CD14-positive monocyte (primary cell): ENCODE measurements around the gene ATG7. TPM values are rescaled to one million over a fixed set of nuclear protein-coding genes. Genes with fewer than 3 reads are reported as not detected.
A peak's percentile ranks its signal among the peaks of the same experiment; 100 is the strongest.

ENCODE experiments used
- DNase-seq, 3 donors: peaks; one replicate each; pipeline ENCODE4 v3.0.0-alpha.2; 2011 to 2022
- H2AFZ ChIP-seq: 2 replicates; pipeline ENCODE4 v1.6.0; 2012; ENCODE audit warnings: mild to moderate bottlenecking, low read depth, low read length, inconsistent platforms; ENCODE audit not compliant: insufficient read depth, poor library complexity, severe bottlenecking
- H3K27ac ChIP-seq, 2 donors: 1 replicate in 1 of 2; 2 replicates in 1 of 2; pipeline ENCODE4 v1.5.1; 2012 to 2013; ENCODE audit warnings: low read length in 2 of 2, control low read depth in 1 of 2, inconsistent platforms in 1 of 2, low read depth in 1 of 2, mild to moderate bottlenecking in 1 of 2
- H3K27me3 ChIP-seq, 2 donors: one replicate each; pipeline versions ENCODE4 v1.6.0 to v1.6.1; 2011 to 2013; ENCODE audit warnings: low read length in 2 of 2; ENCODE audit not compliant: control insufficient read depth in 2 of 2, insufficient read depth in 2 of 2
- H3K36me3 ChIP-seq, 2 donors: replicated peaks in 1 of 2; 1 replicate in 1 of 2; 2 replicates in 1 of 2; pipeline versions ENCODE4 v1.5.1 to v1.6.1; 2012 to 2013; ENCODE audit warnings: low read length in 2 of 2, control low read depth in 1 of 2, inconsistent platforms in 1 of 2, mild to moderate bottlenecking in 1 of 2; ENCODE audit not compliant: insufficient read depth in 2 of 2, control insufficient read depth in 1 of 2
- H3K4me1 ChIP-seq, 2 donors: 1 replicate in 1 of 2; 2 replicates in 1 of 2; pipeline versions ENCODE4 v1.5.1 to v1.6.1; 2012 to 2013; ENCODE audit warnings: low read length in 2 of 2, control low read depth in 1 of 2, inconsistent platforms in 1 of 2, mild to moderate bottlenecking in 1 of 2, moderate library complexity in 1 of 2; ENCODE audit not compliant: insufficient read depth in 2 of 2, control insufficient read depth in 1 of 2
- H3K4me2 ChIP-seq: replicated peaks from 2 replicates; pipeline ENCODE3; 2012; ENCODE audit warnings: low read length, moderate library complexity, mild to moderate bottlenecking; ENCODE audit not compliant: poor library complexity, severe bottlenecking; ENCODE audit errors: extremely low read depth
- H3K4me3 ChIP-seq, 3 experiments: fragments of 200-600 bp in 1 of 3; sonication (generic) in 1 of 3; replicated peaks in 1 of 3; 1 replicate in 2 of 3; 2 replicates in 1 of 3; pipeline ENCODE4 v1.5.1; 2011 to 2013; ENCODE audit warnings: low read length in 3 of 3, mild to moderate bottlenecking in 3 of 3, control low read depth in 2 of 3, low read depth in 2 of 3, inconsistent platforms in 1 of 3, moderate library complexity in 1 of 3
- H3K79me2 ChIP-seq: 2 replicates; pipeline ENCODE4 v1.6.0; 2012; ENCODE audit warnings: mild to moderate bottlenecking, control low read depth, inconsistent platforms, low read length, moderate library complexity; ENCODE audit not compliant: insufficient read depth
- H3K9ac ChIP-seq: 2 replicates; pipeline ENCODE4 v1.6.0; 2017; ENCODE audit warnings: low read length, mild to moderate bottlenecking; ENCODE audit not compliant: insufficient read depth, poor library complexity, severe bottlenecking
- H3K9me3 ChIP-seq, 2 donors: replicated peaks in 1 of 2; 1 replicate in 1 of 2; 2 replicates in 1 of 2; pipeline versions ENCODE4 v1.5.1 to v1.6.1; 2012 to 2013; ENCODE audit warnings: low read length in 2 of 2, control low read depth in 1 of 2; ENCODE audit not compliant: control insufficient read depth in 1 of 2, insufficient read depth in 1 of 2
- H4K20me1 ChIP-seq: 2 replicates; pipeline ENCODE4 v1.6.0; 2012; ENCODE audit warnings: mild to moderate bottlenecking, low read length, control low read depth, moderate library complexity; ENCODE audit not compliant: insufficient read depth
- H3K27ac Mint-ChIP-seq, 7 donors: one replicate each; pipeline ENCODE4 v1.8.0; 2020; ENCODE audit warnings: mild to moderate bottlenecking in 7 of 7, mixed read lengths in 7 of 7, moderate library complexity in 6 of 7, inconsistent platforms in 2 of 7
- H3K27me3 Mint-ChIP-seq, 3 donors: one replicate each; pipeline ENCODE4 v1.8.0; 2021 to 2022; ENCODE audit warnings: low read depth in 3 of 3, mild to moderate bottlenecking in 3 of 3, mixed read lengths in 3 of 3, moderate library complexity in 3 of 3, inconsistent platforms in 1 of 3
- H3K36me3 Mint-ChIP-seq, 2 donors: one replicate each; pipeline ENCODE4 v1.8.0; 2020; ENCODE audit warnings: mixed read lengths in 2 of 2, inconsistent platforms in 1 of 2, mild to moderate bottlenecking in 1 of 2
- H3K4me1 Mint-ChIP-seq: one replicate; pipeline ENCODE4 v1.8.0; 2020; ENCODE audit warnings: mild to moderate bottlenecking, mixed read lengths
- H3K4me3 Mint-ChIP-seq, 2 donors: one replicate each; pipeline ENCODE4 v1.8.0; 2020; ENCODE audit warnings: mild to moderate bottlenecking in 2 of 2, mixed read lengths in 2 of 2, moderate library complexity in 1 of 2
- H3K9me3 Mint-ChIP-seq, 7 donors: one replicate each; pipeline ENCODE4 v1.8.0; 2020 to 2022; ENCODE audit warnings: mixed read lengths in 7 of 7, mild to moderate bottlenecking in 6 of 7, moderate library complexity in 6 of 7, inconsistent platforms in 2 of 7
- WGBS: methylation state at CpG from one replicate; pipeline ENCODE4 v1.1.5; 2013; ENCODE audit warnings: missing lambda C conversion rate; ENCODE audit not compliant: insufficient coverage; 5-methylcytosine and 5-hydroxymethylcytosine counted together
- intact Hi-C, 2 donors: fragments of 100-400 bp; cut with micrococcal nuclease; formaldehyde crosslinking; loops; one replicate each; pipeline versions ENCODE4 v1.15.0 to v1.15.1; 2023
- polyA plus RNA-seq, 3 donors: library from polyadenylated mRNA; depleted of rRNA in 1 of 3; unstranded in 2 of 3; stranded (reverse) in 1 of 3; fragments of 300-500 nt in 2 of 3; fragments of >200 nt in 1 of 3; fragmentation: Illumina TruSeq in 2 of 3; gene quantifications; 1 replicate in 2 of 3; 2 replicates in 1 of 3; pipeline ENCODE4 v1.2.3, GENCODE V29; 2012 to 2021
- TF ChIP-seq, protein P1 (sequence below): fragments of 200-600 bp; IDR thresholded peaks from one replicate; pipeline ENCODE4 v1.8.0; 2022; ENCODE audit warnings: antibody characterized with exemption, mild to moderate bottlenecking

ATG7 gene
- polyA plus RNA-seq, 3 donors: 57.4 to 101 (median 89.7) TPM

DNA sequence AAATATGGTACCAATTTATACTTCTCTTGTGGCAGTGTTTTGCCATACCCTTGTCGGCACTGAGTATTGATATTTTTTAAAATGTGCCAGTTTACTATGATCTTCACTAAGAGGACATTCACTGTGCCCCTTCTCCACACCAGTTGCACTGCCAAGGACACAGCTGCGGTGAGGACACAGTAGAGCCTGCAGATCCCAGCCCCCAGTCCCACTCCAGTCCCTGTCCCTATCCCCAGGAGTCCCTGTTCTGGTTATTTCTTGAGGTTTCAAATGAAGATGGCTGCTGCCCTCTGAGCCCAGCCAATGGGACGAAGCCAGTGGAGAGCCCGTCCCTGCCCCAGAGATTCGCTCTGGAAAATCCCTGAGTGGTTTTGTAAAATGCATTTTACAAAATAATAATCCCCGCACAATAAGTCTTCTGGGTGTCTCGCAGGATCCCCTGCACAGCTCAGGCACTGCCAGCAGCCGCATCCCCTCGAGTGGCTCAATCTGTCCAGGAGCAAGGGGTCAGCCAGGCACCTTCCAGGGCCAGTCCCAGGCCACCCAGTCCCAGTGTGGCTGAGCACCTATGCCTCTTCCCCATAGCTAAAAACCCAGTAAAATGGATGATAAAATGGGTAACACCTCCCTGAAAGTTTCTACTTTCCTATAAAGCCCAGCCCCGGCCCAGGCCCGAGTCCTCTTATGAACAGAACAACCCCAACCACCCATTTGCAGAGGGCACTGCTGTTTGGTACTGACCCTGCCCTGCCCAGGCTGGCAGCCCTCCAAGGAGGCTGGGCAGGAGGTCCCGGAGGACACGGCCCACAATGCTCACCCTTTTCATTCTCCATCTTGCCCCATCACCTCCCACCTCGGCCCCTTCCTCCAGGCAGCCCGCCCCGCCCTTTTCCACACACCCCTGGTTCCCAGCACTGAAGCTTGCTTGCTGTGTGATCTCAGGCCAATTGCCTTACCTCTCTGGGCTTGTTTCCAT, 280.4 kb downstream of the ATG7 start:
- Histone ChIP-seq H3K27ac (no peak overlapping the region), H3K4me2 (no peak overlapping the region), H4K20me1 (peaks cover 99% of the 10 kb centered on the region), H3K36me3 (peaks cover 40 to 55% of the 10 kb centered on the region in 2 donors), H3K27me3 (no peaks in the 10 kb centered on the region), H3K9ac (no peak overlapping the region), H3K4me3 (no peak overlapping the region), H2AFZ (no peak overlapping the region), H3K9me3 (no peaks in the 10 kb centered on the region), H3K4me1 (peaks cover 6 to 7% of the 10 kb centered on the region in 2 donors), H3K79me2 (peaks cover 21% of the 10 kb centered on the region)
- TF ChIP-seq, protein P1, sequence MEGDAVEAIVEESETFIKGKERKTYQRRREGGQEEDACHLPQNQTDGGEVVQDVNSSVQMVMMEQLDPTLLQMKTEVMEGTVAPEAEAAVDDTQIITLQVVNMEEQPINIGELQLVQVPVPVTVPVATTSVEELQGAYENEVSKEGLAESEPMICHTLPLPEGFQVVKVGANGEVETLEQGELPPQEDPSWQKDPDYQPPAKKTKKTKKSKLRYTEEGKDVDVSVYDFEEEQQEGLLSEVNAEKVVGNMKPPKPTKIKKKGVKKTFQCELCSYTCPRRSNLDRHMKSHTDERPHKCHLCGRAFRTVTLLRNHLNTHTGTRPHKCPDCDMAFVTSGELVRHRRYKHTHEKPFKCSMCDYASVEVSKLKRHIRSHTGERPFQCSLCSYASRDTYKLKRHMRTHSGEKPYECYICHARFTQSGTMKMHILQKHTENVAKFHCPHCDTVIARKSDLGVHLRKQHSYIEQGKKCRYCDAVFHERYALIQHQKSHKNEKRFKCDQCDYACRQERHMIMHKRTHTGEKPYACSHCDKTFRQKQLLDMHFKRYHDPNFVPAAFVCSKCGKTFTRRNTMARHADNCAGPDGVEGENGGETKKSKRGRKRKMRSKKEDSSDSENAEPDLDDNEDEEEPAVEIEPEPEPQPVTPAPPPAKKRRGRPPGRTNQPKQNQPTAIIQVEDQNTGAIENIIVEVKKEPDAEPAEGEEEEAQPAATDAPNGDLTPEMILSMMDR: no peak
- Mint-ChIP-seq H3K4me1 (peaks cover 28% of the 10 kb centered on the region), H3K9me3 (no peaks in the 10 kb centered on the region), H3K27me3 (peaks cover 0 to 1% (median 0%) of the 10 kb centered on the region in 3 donors), H3K27ac (peak overlapping the region in 5 of 7 donors; percentile 37 to 73 (median 58)), H3K4me3 (peak overlapping the region in 1 of 2 donors; percentile 31), H3K36me3 (peaks cover 43 to 62% of the 10 kb centered on the region in 2 donors)
- no peak for DNase-seq
- intact Hi-C loops: no loop called here
- WGBS: 100% methylated on average over 7 of the region's 16 CpGs

DNA sequence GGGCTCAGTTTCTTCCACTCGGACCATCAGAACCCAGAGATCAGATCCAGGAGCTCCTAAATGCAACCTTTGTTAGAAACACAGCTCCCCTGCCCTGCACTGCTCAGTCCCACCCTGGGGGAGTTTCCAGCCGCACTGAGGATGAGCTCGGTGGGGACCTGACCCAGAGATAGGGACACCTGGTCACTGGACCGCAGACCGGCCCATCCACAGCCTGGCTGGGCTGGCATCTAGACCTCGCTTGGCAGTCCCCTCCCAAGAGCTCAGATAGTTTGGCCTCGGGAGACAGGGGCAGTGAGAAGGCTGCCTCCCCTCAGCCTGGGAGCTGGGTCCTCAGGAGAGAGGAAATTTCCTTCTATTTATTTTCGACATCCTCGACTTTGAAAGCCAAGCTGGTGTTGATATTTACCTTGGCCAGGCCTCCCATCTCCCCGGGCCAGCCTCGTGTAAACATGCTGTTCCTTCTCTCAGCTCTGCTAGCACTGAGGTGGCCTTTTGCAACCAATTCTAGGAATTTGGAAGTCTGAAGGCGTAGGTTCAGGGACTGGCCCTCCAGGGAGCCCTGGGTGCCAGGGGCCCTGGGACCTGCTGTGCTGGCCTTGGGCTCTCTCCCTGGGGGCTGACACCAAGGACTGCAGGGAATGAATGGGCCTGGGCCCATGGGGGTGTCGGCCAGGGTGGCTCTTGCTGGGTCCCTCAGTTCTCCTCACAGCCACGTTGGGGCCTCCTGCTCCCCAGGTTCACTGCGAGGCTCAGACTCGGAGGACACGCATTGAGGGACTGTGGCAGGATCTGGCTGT, 281.4 kb downstream of the ATG7 start:
- H3K4me3 Mint-ChIP-seq: no peak overlapping the region
- Histone ChIP-seq H3K9ac (no peak overlapping the region), H4K20me1 (peaks cover 99% of the 10 kb centered on the region), H2AFZ (no peak overlapping the region), H3K27ac (peak overlapping the region in 1 of 2 donors; percentile 26), H3K36me3 (peaks cover 51 to 65% of the 10 kb centered on the region in 2 donors), H3K4me2 (no peak overlapping the region), H3K4me1 (peaks cover 6 to 7% of the 10 kb centered on the region in 2 donors), H3K27me3 (no peaks in the 10 kb centered on the region), H3K9me3 (no peaks in the 10 kb centered on the region), H3K4me3 (no peak overlapping the region), H3K79me2 (peaks cover 21% of the 10 kb centered on the region)
- H3K27me3 Mint-ChIP-seq: peaks cover 0 to 1% (median 0%) of the 10 kb centered on the region in 3 donors
- intact Hi-C loops: no loop called here
- H3K27ac Mint-ChIP-seq: peak overlapping the region in 3 of 7 donors; percentile 46 to 58 (median 54)
- WGBS: 96% methylated on average over 13 of the region's 17 CpGs
- no peak for DNase-seq
- H3K36me3 Mint-ChIP-seq: peaks cover 53 to 70% of the 10 kb centered on the region in 2 donors
- TF ChIP-seq, protein P1: no peak
- H3K4me1 Mint-ChIP-seq: peaks cover 25% of the 10 kb centered on the region
- no peaks in the 10 kb centered on the region for H3K9me3 Mint-ChIP-seq
